Progenitor cell of endocrine pancreas (in vitro differentiated cells): ENCODE data around the gene EMX1. TPM values are rescaled to one million over a fixed set of nuclear protein-coding genes. Genes with fewer than 3 reads are reported as not detected.
A peak's percentile ranks its signal among the peaks of the same experiment; 100 is the strongest.

Experiments used
- DNase-seq: peaks from one replicate; pipeline ENCODE4 v3.0.0; 2021; ENCODE audit warnings: low spot score; ENCODE audit not compliant: unreplicated experiment
- H3K27ac Mint-ChIP-seq: 2 replicates; pipeline ENCODE4 v1.8.0; 2021; ENCODE audit warnings: mild to moderate bottlenecking, moderate library complexity, mixed read lengths
- H3K27me3 Mint-ChIP-seq: 2 replicates; pipeline ENCODE4 v1.8.0; 2021; ENCODE audit warnings: mixed read lengths
- H3K36me3 Mint-ChIP-seq: 2 replicates; pipeline ENCODE4 v1.8.0; 2022; ENCODE audit warnings: mixed read lengths; ENCODE audit not compliant: insufficient read depth
- H3K4me1 Mint-ChIP-seq: 2 replicates; pipeline ENCODE4 v1.8.0; 2021; ENCODE audit warnings: low read depth, mixed read lengths
- H3K4me3 Mint-ChIP-seq: 2 replicates; pipeline ENCODE4 v1.8.0; 2021; ENCODE audit warnings: low read depth, mild to moderate bottlenecking, moderate library complexity, mixed read lengths
- H3K9me3 Mint-ChIP-seq: 2 replicates; pipeline ENCODE4 v1.8.0; 2021; ENCODE audit warnings: low read depth, mixed read lengths
- total RNA-seq: library from RNA; stranded (reverse); gene quantifications from 2 replicates; pipeline ENCODE4 v1.2.1, GENCODE V29; 2021
- TF ChIP-seq, protein P1 (sequence below): fragments of 200-600 bp; sonication (generic); IDR thresholded peaks from one replicate; pipeline ENCODE4 v1.5.0; 2021; ENCODE audit warnings: antibody characterized with exemption, mild to moderate bottlenecking; ENCODE audit not compliant: unreplicated experiment

Gene EMX1
- total RNA-seq, 1 donor from 2014 or later = 0.69 TPM

- peaks cover 84% of the 10 kb centered on the region for H3K27me3 Mint-ChIP-seq
- no peak for DNase-seq
- H3K4me3 Mint-ChIP-seq = peak overlapping the region; percentile 65
- no peaks in the 10 kb centered on the region for H3K9me3 Mint-ChIP-seq
- H3K36me3 Mint-ChIP-seq = no peaks in the 10 kb centered on the region
- peaks cover 10% of the 10 kb centered on the region for H3K4me1 Mint-ChIP-seq
- TF ChIP-seq, protein P1, sequence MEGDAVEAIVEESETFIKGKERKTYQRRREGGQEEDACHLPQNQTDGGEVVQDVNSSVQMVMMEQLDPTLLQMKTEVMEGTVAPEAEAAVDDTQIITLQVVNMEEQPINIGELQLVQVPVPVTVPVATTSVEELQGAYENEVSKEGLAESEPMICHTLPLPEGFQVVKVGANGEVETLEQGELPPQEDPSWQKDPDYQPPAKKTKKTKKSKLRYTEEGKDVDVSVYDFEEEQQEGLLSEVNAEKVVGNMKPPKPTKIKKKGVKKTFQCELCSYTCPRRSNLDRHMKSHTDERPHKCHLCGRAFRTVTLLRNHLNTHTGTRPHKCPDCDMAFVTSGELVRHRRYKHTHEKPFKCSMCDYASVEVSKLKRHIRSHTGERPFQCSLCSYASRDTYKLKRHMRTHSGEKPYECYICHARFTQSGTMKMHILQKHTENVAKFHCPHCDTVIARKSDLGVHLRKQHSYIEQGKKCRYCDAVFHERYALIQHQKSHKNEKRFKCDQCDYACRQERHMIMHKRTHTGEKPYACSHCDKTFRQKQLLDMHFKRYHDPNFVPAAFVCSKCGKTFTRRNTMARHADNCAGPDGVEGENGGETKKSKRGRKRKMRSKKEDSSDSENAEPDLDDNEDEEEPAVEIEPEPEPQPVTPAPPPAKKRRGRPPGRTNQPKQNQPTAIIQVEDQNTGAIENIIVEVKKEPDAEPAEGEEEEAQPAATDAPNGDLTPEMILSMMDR = no peak
- peak overlapping the region; percentile 8 for H3K27ac Mint-ChIP-seq
Observed at GRCh38 chr2:72916743-72917137, 579 bp upstream of the EMX1 start.

DNA sequence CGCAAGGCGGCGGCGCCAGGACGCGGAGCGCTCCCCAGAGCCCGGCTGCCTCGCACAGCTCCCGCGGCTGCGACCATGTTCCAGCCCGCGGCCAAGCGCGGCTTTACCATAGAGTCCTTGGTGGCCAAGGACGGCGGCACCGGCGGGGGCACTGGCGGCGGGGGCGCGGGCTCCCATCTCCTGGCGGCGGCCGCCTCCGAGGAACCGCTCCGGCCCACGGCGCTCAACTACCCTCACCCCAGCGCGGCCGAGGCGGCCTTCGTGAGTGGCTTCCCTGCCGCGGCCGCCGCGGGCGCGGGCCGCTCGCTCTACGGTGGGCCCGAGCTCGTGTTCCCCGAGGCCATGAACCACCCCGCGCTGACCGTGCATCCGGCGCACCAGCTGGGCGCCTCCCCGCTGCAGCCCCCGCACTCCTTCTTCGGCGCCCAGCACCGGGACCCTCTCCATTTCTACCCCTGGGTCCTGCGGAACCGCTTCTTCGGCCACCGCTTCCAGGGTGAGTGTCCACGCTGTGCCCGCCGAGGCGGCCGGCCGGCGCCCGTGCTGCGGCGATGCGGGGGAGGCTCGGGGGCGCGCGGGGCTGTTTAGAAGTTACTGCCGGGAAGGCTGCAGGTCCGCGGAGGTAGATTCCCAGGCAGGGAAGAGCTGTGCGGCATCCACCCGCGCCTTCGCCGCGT is 696 bp downstream of the EMX1 start:
- Mint-ChIP-seq H3K9me3 (no peaks in the 10 kb centered on the region), H3K27ac (no peak overlapping the region), H3K27me3 (peaks cover 84% of the 10 kb centered on the region), H3K36me3 (no peaks in the 10 kb centered on the region), H3K4me1 (peaks cover 10% of the 10 kb centered on the region), H3K4me3 (peak overlapping the region; percentile 55)
- TF ChIP-seq, protein P1 = no peak
- DNase-seq = no peak

GRCh38 chr2:72919414-72920317 is 2.3 kb downstream of the EMX1 start:
- Mint-ChIP-seq H3K27ac (no peak overlapping the region), H3K9me3 (no peaks in the 10 kb centered on the region), H3K4me3 (no peak overlapping the region), H3K36me3 (no peaks in the 10 kb centered on the region), H3K4me1 (peaks cover 11% of the 10 kb centered on the region), H3K27me3 (peaks cover 78% of the 10 kb centered on the region)
- TF ChIP-seq, protein P1 = no peak
- no peak for DNase-seq

DNA sequence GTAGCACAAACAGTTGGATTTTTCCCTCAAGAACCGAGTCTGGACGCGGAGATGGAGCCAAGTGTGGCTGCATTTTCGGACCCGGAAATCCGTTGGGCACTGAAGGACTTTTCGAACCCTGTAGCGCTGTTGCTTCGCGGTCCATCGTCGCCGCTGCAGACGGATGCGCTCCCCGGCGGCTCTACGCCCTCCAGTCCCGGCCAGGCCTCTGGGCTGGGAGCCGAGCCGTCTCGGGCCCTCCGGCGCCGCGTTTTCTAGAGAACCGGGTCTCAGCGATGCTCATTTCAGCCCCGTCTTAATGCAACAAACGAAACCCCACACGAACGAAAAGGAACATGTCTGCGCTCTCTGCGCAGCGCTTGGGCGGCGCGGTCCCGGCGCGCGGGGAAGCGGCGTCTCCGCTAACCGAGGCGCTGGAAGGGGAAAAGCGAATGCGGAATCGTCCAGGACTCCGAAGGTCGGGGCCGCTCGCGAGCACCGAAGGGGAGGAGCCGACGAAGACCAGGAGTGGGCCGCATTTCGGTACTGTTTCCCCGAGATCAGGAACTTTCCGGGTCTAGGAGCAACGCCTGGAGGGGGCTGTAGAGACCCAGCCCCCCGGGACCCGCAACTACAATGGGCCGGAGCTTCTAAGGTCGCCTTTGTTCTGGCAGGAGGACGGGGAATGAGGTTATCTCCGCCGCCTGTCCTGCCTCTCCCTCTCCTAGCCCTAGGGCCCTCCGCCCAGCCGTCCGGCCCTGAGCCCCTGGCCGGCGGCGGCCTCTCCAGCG is 3.2 kb downstream of the EMX1 start:
- TF ChIP-seq, protein P1 = no peak
- Mint-ChIP-seq H3K4me3 (peak overlapping the region; percentile 53), H3K9me3 (no peaks in the 10 kb centered on the region), H3K4me1 (peaks cover 9% of the 10 kb centered on the region), H3K27me3 (peaks cover 70% of the 10 kb centered on the region), H3K36me3 (no peaks in the 10 kb centered on the region), H3K27ac (no peak overlapping the region)
- DNase-seq = no peak
